RWPE2 (cell line): Measurements from ENCODE around the gene HTRA3.
A peak's percentile ranks its signal among the peaks of the same experiment; 100 is the strongest.

Experiments used
- ATAC-seq: fragments of 200-7000 bp; cut with Tn5 transposase; 3 replicates; pipeline ENCODE4 v1.9.1; 2021; ENCODE audit warnings: low read depth
- DNase-seq: peaks from one replicate; pipeline ENCODE4 v3.0.0-alpha.2; 2020; ENCODE audit warnings: low spot score
- H3K27ac ChIP-seq: fragments of 450-650 bp; 2 replicates; pipeline ENCODE4 v1.5.1; 2017; ENCODE audit warnings: mild to moderate bottlenecking; ENCODE audit not compliant: poor library complexity, severe bottlenecking
- H3K27me3 ChIP-seq: fragments of 250-450 bp; sonication (Bioruptor Pico); 2 replicates; pipeline ENCODE4 v1.5.1; 2021; ENCODE audit warnings: mild to moderate bottlenecking, moderate library complexity; ENCODE audit not compliant: insufficient read depth, poor library complexity, severe bottlenecking
- H3K36me3 ChIP-seq: fragments of 250-450 bp; sonication (Bioruptor Pico); 2 replicates; pipeline ENCODE4 v1.5.1; 2020; ENCODE audit warnings: low read depth, mild to moderate bottlenecking, moderate library complexity
- H3K4me1 ChIP-seq: fragments of 250-450 bp; sonication (Bioruptor Pico); 2 replicates; pipeline ENCODE4 v1.5.1; 2021; ENCODE audit warnings: mild to moderate bottlenecking, moderate library complexity; ENCODE audit not compliant: insufficient read depth, poor library complexity, severe bottlenecking
- H3K4me3 ChIP-seq: fragments of 250-450 bp; sonication (Bioruptor Pico); 2 replicates; pipeline ENCODE4 v1.5.1; 2021; ENCODE audit warnings: mild to moderate bottlenecking, moderate library complexity; ENCODE audit not compliant: severe bottlenecking
- H3K9me3 ChIP-seq: fragments of 250-450 bp; sonication (Bioruptor Pico); 2 replicates; pipeline ENCODE4 v1.5.1; 2021; ENCODE audit warnings: mild to moderate bottlenecking, moderate library complexity; ENCODE audit not compliant: severe bottlenecking
- CTCF ChIP-seq: fragments of 450-650 bp; IDR thresholded peaks from one replicate; pipeline ENCODE4 v1.5.1; 2017; ENCODE audit warnings: mild to moderate bottlenecking, moderate library complexity; ENCODE audit not compliant: poor library complexity, severe bottlenecking

The HTRA3 gene

GRCh38 chr4:8355864-8356565 lies 86.5 kb downstream of the HTRA3 start:
- no peak for TF ChIP-seq CTCF
- Histone ChIP-seq H3K27me3 (no peaks in the 10 kb centered on the region), H3K27ac (no peak overlapping the region), H3K4me3 (no peak overlapping the region), H3K36me3 (no peaks in the 10 kb centered on the region), H3K9me3 (no peaks in the 10 kb centered on the region), H3K4me1 (peaks cover 10% of the 10 kb centered on the region)
- no peak for DNase-seq
- ATAC-seq: peak; percentile 26; the same call in 1 of the 3 replicates
